Esophagus squamous epithelium (tissue), 5 donors: ENCODE data around the gene MYH7. TPM values are rescaled to one million over a fixed set of nuclear protein-coding genes. Genes with fewer than 3 reads are reported as not detected.

Experiments used
- DNase-seq: peaks from one replicate; lab custom pipeline; 2025; lab: John Stamatoyannopoulos, UW
- H3K27ac ChIP-seq, 4 donors: fragments of 200-600 bp; sonication (generic); one replicate each; pipeline ENCODE4 v1.5.1; 2016 to 2019; ENCODE audit warnings: mild to moderate bottlenecking in 1 of 4
- H3K27me3 ChIP-seq, 4 donors: fragments of 200-600 bp; sonication (generic); 1 replicate in 3 of 4; 2 replicates in 1 of 4; pipeline versions ENCODE4 v1.5.1 to v1.6.0; 2017 to 2021; ENCODE audit warnings: antibody characterized with exemption in 1 of 4
- H3K36me3 ChIP-seq, 3 donors: fragments of 200-600 bp; sonication (generic); one replicate each; pipeline ENCODE4 v1.5.1; 2016 to 2019
- H3K4me1 ChIP-seq, 3 donors: fragments of 200-600 bp; sonication (generic); one replicate each; pipeline ENCODE4 v1.5.1; 2017 to 2019
- H3K4me3 ChIP-seq, 4 donors: fragments of 200-600 bp; sonication (generic); 1 replicate in 3 of 4; 2 replicates in 1 of 4; pipeline ENCODE4 v1.5.1; 2016 to 2019; ENCODE audit warnings: mild to moderate bottlenecking in 2 of 4, moderate library complexity in 1 of 4
- H3K9me3 ChIP-seq, 3 donors: fragments of 200-600 bp; sonication (generic); one replicate each; pipeline ENCODE4 v1.5.1; 2016 to 2019
- CTCF ChIP-seq, 6 experiments: fragments of 450-650 bp in 4 of 6; fragments of 200-600 bp in 2 of 6; sonication (generic) in 2 of 6; IDR thresholded peaks; one replicate each; pipeline ENCODE4 v1.5.1; 2016 to 2019; ENCODE audit warnings: antibody characterized with exemption in 6 of 6, mild to moderate bottlenecking in 4 of 6, moderate library complexity in 4 of 6
- POLR2A ChIP-seq, 4 donors: fragments of 450-650 bp; IDR thresholded peaks; one replicate each; pipeline ENCODE4 v1.6.1; 2017; ENCODE audit warnings: antibody characterized with exemption in 4 of 4, mild to moderate bottlenecking in 4 of 4, moderate library complexity in 3 of 4
- WGBS, 2 donors: methylation state at CpG; one replicate each; pipeline ENCODE4 v1.1.5; 2018; 5-methylcytosine and 5-hydroxymethylcytosine counted together
- intact Hi-C: fragments of 100-400 bp; cut with DNase I; formaldehyde crosslinking; loops from one replicate; pipeline ENCODE4 v1.15.0; 2022
- total RNA-seq, 4 donors: library from RNA; depleted of rRNA; stranded (reverse); fragments of >200 nt; gene quantifications; one replicate each; pipeline ENCODE4 v1.1.0, GENCODE V29; 2016
- donor health status: DM: yes; HTN: yes; CAD: no.

Gene MYH7
- total RNA-seq, 4 donors from 2014 or later, result not detected

GRCh38 chr14:23382731-23383440, 52.6 kb downstream of the MYH7 start:
- Histone ChIP-seq H3K4me1 (peaks cover 0 to 10% (median 0%) of the 10 kb centered on the region in 3 donors), H3K36me3 (no peaks in the 10 kb centered on the region), H3K9me3 (no peaks in the 10 kb centered on the region), H3K27ac (no peak overlapping the region), H3K4me3 (no peak overlapping the region), H3K27me3 (peaks cover 0 to 32% (median 0%) of the 10 kb centered on the region in 4 donors)
- 64 to 67% methylated on average over 10 of the region's 10 CpGs for WGBS, 2 donors
- intact Hi-C loops, result no loop called here
- DNase-seq, result no peak
- no peak for TF ChIP-seq POLR2A (IDR thresholded peaks at IDR 0.05)
- TF ChIP-seq CTCF (IDR thresholded peaks at IDR 0.05), result no peak

GRCh38 chr14:23382276-23382675, 53.2 kb downstream of the MYH7 start:
- H3K36me3 ChIP-seq, result no peaks in the 10 kb centered on the region
- no peak overlapping the region for H3K4me3 ChIP-seq
- H3K27ac ChIP-seq, result no peak overlapping the region
- DNase-seq, result no peak
- H3K27me3 ChIP-seq, result peaks cover 0 to 32% (median 0%) of the 10 kb centered on the region in 4 donors
- peaks cover 0 to 10% (median 0%) of the 10 kb centered on the region in 3 donors for H3K4me1 ChIP-seq
- intact Hi-C loops, result no loop called here
- no peaks in the 10 kb centered on the region for H3K9me3 ChIP-seq
- no peak for TF ChIP-seq POLR2A (IDR thresholded peaks at IDR 0.05)
- no peak for TF ChIP-seq CTCF (IDR thresholded peaks at IDR 0.05)
- WGBS, 2 donors, result 40 to 87% methylated on average over 1 to 3 of the region's 6 CpGs

DNA sequence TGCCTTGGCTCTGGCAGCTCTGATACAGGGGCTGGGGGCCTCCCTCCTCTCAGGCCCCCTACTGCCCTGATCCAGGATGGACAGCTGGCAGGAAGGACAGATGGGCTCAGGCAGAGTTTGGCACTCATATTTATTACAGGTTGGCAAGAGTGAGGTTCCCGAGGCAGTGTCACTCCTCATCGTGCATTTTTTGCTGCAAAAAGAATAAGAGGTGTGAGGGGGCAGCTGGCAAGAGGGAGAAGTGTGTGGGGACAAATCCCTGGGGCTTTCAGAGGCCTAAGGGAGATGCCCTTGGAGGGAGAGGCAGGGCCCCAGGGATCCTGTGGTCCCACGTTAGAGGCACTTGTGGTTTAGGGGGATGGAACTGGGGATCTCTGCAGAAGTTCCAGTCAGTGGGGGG, 53.6 kb downstream of the MYH7 start:
- no peaks in the 10 kb centered on the region for H3K36me3 ChIP-seq
- WGBS, 2 donors, result 39 to 43% methylated on average over 3 of the region's 3 CpGs
- peaks cover 0 to 32% (median 0%) of the 10 kb centered on the region in 4 donors for H3K27me3 ChIP-seq
- no peak for DNase-seq
- no peak overlapping the region for H3K4me3 ChIP-seq
- H3K27ac ChIP-seq, result no peak overlapping the region
- intact Hi-C loops, result loop anchor here (2.0 kb wide), 1 partner anchor 55 kb away; no protein-coding TSS in a partner anchor
- peaks cover 0 to 12% (median 0%) of the 10 kb centered on the region in 3 donors for H3K4me1 ChIP-seq
- H3K9me3 ChIP-seq, result no peaks in the 10 kb centered on the region
- no peak for TF ChIP-seq CTCF (IDR thresholded peaks at IDR 0.05)

DNA sequence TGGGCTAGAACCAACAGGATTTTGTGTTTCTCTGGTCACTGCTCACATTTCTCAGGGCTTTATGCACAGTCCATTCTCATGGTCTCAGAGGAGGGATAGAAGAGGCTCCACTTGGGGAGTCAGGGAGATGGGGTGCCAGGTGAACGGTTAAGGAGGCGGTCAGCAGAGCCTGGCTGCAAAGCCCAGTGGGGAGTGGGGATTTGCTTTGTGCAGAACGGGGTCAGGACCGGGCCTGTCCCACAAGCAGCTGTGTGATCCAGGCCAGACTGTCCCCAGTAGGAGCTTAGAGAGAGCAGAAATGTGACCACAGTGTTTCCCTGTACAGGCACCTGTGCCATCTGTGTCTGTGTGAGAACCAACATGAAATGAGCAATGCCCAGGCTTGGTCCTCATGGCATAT, 54.5 kb downstream of the MYH7 start:
- H3K36me3 ChIP-seq, result no peaks in the 10 kb centered on the region
- no peak for TF ChIP-seq POLR2A (IDR thresholded peaks at IDR 0.05)
- TF ChIP-seq CTCF (IDR thresholded peaks at IDR 0.05), result no peak
- peaks cover 0 to 14% (median 0%) of the 10 kb centered on the region in 3 donors for H3K4me1 ChIP-seq
- whole genome bisulfite sequencing, 2 donors, result 40 to 60% methylated on average over 1 to 2 of the region's 4 CpGs
- intact Hi-C loops, result loop anchor here (2.0 kb wide), 1 partner anchor 54 kb away; no protein-coding TSS in a partner anchor
- no peaks in the 10 kb centered on the region for H3K9me3 ChIP-seq
- H3K4me3 ChIP-seq, result no peak overlapping the region
- no peak overlapping the region for H3K27ac ChIP-seq
- DNase-seq, result no peak
- peaks cover 0 to 32% (median 0%) of the 10 kb centered on the region in 4 donors for H3K27me3 ChIP-seq

GRCh38 chr14:23380197-23380914, 55.1 kb downstream of the MYH7 start:
- intact Hi-C loops, result loop anchor here (2.0 kb wide), 1 partner anchor 54 kb away; no protein-coding TSS in a partner anchor
- Histone ChIP-seq H3K9me3 (no peaks in the 10 kb centered on the region), H3K27me3 (peaks cover 0 to 32% (median 0%) of the 10 kb centered on the region in 4 donors), H3K36me3 (no peaks in the 10 kb centered on the region), H3K27ac (no peak overlapping the region), H3K4me1 (peaks cover 0 to 14% (median 0%) of the 10 kb centered on the region in 3 donors), H3K4me3 (no peak overlapping the region)
- TF ChIP-seq POLR2A (IDR thresholded peaks at IDR 0.05) (no peak), CTCF (IDR thresholded peaks at IDR 0.05) (no peak)
- WGBS, 2 donors, result 51 to 62% methylated on average over 6 to 7 of the region's 16 CpGs
- DNase-seq, result no peak
